Stimulated activated CD8-positive, alpha-beta memory T cell treated with anti-CD3 and anti-CD28 coated beads, Interleukin-7, amount 100 ng/mL, for 48 hours (primary cell): Measurements from ENCODE around the gene PCP4L1.

Source experiments
- DNase-seq, 2 donors: peaks; one replicate each; pipeline ENCODE4 v3.0.0-alpha.2; 2020; ENCODE audit warnings: low read depth in 1 of 2; ENCODE audit errors: extremely low read depth in 1 of 2

The PCP4L1 gene

DNA sequence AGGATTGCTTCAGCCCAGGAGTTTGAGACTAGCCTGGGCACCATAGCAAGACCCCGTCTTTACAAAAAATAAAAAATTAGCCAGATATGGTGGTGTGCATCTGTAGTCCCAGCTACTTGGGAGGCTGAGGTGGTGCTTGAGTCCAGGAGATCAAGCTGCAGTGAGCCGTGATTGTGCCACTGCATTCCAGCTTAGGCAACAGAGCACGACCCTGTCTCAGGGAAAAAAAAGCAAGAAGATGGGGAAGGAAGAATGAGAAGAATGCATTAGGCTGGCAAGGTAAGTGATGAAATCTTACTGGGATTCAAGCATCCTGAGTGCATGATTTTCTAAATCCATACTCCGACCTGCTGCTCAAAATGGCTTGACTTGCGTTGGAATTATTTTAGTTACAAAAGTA is 6.8 kb downstream of the PCP4L1 start:
- no peak for DNase-seq

DNA sequence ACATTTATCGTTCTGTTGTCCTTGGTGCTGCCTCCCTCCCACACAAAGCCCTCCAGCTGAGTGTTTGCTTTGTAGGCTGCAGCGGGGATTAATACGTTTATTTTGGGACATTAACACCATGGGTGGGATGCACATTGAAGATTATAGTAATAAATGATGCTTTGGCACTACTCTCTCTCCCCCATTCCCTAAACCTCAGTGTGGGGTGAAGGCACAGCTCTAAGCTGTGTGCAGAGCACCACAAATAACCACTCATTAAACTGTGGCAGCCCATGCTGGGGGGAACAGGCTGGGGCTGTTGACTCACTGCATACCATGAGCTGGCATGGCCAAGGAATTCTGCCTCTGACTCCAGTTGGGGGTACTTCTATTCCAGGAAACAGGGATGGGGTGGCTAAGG is 7.7 kb downstream of the PCP4L1 start:
- no peak for DNase-seq

DNA sequence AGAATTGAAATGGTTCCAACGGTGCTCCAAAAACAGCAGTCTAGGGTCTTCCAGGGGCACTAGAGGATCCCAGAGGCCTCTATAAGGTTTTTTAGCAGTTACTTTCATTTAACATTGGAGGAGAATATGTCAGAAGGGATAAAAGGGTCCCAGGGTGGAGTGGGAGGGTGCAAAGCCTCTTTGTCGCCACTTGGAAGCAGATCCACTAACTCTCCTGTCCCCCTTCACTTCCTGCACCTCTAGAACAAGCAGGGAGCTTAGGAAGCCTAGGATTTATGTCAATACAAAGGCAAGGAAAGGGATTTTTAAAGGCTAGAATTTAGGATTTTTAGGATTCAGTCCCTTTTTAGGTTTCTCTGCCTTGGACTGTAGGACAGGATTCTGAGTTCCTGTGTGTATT is 8.3 kb downstream of the PCP4L1 start:
- DNase-seq = no peak

DNA sequence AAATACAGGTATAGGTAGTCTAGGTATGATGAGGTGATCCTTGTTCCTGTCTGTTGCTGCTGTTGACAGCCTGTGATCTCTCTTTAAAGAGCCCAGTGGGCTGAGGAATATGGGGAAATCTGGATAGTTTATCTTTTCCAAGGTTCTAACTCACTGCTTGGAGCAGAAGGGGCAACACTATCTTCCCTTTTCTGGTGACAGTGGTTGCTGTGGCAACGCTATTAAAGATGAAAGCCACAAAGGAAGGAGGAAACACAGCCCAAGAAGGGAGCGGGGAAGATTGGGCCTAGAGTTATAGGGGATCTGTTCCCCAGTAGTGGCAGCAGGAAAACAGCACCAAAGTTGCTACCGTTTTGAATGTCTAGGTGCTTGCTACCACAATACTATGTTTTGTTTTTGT is 8.8 kb downstream of the PCP4L1 start:
- DNase-seq = no peak

DNA sequence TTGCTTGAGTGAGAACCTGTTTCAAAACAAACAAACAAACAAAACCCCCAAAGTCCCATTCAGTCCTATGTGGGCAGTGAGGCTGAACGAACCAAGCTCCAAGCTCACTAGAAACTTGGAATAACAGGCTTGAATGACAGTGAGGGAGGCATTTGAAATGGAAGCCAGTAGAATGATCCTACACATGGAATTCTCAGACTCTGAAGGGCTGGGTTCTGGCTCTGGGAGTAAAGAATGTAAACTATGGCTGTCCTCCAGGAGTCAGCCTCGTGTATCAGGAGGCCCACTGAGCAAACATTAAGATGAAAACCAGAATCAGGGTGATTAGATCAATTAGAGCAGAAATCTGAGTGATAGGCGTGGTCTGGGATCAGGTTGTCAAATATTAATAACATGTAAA is 14.9 kb downstream of the PCP4L1 start:
- DNase-seq = no peak

DNA sequence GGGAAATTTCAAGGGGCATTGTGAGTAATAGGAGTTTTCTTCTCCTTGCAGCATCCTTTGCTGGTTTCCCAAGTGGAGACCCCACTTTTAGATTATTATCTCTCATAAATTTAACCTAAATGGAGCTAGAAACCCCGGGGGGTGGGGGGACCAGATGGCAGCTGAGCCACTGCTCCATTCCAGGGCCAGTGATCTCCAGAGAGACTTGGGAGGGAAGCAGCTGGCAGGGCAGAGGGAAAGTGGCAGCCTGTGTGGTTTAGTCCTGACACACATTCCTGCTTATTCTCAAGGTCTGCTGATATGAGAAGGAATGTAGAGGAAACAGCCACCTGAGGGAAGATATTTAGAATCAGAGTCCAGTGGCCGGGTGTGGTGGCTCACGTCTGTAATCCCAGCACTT is 16.3 kb downstream of the PCP4L1 start:
- DNase-seq = no peak

DNA sequence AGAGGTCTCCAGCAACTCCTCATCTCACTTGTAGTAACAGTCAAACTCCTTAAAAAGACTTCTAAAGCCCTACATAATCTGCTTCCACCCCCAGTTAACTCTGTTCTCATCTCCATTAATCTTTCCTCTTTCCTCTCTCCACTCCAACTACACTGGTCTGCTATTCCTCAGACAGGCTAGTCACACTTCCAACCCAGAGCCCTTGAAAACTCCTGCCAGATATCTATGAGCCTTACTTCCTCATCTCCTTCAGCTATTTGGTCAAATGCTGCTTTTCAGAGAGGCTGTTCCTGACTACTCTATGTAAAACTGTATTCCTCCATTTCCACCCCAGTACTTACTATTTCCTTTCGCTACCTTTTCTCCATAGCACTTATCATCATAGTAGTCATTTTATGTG is 24.4 kb downstream of the PCP4L1 start:
- DNase-seq = no peak

DNA sequence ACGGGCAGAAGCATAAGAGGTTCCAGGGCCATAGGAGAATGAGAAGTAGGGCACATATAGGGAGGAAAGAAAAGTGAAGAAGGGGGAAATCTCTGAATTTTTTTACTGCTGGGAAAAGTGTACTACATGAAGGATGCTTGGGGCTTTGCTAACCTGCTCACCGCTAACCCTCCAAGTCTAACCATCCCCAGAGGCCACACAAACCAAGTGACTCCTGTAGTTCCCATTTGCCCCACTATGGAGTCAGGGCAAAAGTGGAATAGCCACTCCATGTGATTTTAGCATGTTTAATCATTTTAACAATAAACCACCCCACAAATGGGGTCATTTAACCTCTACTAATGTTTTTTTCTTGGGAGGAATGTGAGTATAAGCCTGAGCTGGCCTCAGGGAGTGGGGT is 26.6 kb downstream of the PCP4L1 start:
- DNase-seq = no peak

DNA sequence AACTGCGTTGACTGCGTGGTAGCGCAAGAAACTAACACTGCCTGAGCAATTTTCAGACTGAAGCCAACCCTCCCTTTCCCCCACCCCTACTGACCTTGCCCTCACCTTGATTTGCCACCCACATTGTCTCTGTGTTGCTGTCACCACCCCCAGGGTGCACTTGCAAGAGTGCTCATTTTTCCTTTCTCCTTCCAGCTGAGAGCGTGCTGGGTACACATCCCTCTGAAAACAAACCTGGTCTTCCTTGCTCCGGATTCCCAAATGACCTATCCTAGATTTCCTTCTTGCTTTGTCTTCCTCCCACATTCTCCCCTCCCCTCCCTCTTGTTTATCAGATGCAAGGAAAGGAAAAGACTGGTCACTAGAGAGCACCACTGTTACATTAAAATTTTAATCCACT is 27.0 kb downstream of the PCP4L1 start:
- DNase-seq = no peak

DNA sequence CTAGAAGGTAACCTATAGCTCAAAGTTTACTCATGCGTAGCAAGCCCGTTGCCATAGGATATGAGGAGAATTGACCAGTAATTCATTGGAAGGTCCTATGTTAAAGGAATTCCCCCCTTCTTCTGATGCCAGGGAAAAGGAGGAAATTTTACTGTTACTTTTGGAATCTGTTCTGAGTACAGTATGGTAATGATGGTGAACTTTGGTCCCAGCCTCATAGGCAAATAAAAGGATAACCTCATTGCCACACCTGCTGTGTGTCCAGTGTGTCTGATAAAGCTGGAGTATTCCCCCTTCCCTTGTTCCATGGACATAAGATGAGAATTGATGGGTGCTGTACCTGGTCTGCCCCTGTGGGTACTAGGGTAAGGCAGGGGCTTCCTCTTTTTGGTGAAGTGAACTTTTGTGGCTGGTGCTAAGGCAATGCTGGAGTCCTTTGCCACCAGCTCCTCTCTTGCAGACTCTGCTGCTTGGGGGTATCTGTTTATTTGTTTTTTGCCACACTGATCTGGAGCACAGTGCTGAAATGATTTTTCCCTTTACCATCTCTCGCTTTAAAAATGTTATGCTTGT is 29.0 kb downstream of the PCP4L1 start:
- no peak for DNase-seq

DNA sequence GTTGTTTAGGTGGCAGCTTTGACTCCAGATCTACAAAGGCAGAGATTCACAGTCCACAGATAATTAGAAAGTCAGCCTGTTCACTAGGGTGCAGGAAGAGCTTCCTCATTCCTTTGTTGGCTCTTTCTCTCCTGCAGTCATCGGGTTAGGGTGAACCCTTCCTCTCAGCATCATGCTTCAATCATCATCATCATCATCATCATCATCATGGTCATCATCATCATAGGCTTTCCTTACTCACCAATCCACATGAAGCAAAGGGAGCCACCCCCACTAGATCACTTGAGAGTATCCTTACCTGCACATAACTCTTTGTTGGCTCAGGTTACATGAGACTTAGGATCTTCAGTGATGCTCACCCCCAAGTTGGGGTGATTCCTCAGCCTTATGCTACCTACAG is 32.2 kb downstream of the PCP4L1 start:
- DNase-seq = no peak

DNA sequence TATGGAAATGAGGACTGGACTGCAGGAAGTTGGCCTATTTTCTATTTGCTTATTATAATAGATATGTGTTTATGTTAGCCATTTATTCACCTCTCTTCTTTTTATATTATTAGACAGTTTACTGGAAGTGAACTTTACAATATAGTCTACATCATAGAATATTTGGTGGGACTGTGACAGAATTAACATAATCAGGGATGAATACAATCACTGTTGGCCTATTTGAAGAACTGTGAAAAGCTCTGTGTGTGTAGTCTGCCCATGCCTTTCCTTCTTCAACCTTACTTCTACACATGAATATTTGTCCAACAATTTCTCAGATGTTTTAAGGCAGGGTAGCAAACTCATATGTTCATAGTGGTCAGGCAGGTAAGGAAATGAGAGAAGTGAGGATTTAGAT is 38.9 kb downstream of the PCP4L1 start:
- no peak for DNase-seq

DNA sequence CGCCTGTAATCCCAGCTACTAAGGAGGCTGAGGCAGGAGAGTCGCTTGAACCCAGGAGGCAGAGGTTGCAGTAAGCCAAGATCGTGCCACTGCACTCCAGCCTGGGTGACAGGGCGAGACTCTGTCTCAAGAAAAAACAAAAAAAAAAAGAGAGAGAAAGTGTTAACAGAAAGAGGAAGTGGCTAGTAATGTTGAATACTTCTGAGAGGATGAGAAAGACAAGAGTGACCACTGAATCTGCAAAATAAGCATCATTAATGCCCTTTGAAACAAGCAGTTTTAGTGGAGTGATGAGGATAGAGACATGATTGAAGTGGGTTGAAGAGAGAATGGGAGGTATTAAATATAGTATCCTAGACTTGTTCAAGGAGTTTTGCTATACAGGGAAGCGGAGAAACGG is 39.6 kb downstream of the PCP4L1 start:
- DNase-seq = no peak

DNA sequence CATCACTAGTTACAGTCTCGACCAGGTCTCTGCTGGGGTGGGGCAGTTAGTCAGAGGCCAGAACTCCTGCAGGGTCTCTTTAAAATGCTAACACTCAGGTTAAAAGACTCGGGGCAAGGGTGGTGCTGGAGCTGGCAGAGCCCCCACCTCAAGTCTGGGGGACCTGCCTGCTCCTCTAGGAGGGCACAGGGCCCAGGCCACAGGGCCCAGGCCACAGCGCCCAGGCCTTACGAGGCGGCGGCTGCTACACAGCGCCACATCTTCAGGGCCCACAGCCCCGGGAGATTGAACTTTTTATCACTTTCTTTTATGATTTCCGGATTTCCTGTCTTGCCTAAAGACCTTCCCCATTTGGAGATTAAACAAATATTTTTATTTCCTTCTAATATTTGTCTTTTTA is 40.8 kb downstream of the PCP4L1 start:
- DNase-seq = no peak

DNA sequence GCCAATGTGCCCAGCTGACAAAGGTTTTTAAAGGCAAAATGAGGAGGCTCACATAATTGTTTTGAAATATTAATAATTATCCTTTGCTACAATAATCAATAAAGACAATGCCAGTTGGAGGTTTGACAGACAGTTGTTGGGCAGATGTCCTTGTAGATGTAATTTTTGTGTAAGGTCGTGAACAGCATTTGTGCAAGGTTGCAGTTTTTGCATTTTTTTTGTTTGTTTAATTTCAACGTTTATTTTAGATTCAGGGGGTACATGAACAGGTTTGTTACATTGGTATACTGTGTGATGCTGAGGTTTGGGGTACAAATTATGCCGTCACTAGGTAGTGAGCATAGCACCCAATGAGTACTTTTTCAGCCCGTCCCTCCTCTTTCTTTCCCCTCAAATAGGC is 41.9 kb downstream of the PCP4L1 start:
- no peak for DNase-seq

DNA sequence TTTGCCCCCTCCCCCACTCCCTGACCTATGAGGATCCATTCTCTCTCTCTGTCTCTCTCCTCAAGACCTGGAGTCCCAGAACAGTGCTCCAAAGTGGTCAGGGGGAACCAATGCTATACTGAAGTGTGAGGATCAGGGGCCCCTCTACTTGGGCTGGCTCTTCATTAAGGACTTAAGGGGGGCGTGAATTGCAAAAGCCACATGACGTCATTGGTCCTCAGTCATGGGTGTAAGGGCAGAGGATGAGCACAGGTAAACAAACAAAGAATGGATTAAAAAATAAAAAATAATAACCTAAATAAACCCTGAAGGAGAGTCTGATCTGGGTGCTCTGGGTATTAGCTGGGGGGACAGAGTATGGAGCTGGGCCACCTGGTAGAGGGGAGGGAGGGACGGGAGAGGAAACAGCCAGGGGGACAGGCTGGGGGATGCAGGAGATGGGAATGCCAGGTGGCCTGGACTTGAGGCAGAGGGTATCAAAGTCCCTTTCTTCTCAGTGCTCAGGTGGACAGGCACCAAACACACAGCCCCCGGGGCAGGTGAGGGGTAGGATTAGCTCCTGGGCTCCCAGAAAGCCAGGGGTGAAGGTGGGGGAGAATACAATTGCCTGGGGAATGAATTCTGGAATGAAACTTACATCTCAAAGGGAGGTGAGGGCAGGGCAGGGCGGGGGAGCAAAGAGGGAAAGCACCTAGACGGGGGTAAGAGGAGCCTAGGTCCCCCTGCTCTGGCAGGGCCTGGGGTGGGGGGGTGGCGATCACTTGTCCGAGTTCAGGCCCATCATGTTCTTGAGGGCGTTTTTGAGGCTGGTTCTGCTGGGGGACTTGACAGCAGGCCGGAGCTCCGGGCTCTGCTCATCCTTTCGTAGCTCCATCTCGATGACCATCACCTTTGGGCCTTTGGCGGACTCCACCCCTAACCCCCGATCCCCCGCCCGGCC is 46.7 kb downstream of the PCP4L1 start:
- no peak for DNase-seq

DNA sequence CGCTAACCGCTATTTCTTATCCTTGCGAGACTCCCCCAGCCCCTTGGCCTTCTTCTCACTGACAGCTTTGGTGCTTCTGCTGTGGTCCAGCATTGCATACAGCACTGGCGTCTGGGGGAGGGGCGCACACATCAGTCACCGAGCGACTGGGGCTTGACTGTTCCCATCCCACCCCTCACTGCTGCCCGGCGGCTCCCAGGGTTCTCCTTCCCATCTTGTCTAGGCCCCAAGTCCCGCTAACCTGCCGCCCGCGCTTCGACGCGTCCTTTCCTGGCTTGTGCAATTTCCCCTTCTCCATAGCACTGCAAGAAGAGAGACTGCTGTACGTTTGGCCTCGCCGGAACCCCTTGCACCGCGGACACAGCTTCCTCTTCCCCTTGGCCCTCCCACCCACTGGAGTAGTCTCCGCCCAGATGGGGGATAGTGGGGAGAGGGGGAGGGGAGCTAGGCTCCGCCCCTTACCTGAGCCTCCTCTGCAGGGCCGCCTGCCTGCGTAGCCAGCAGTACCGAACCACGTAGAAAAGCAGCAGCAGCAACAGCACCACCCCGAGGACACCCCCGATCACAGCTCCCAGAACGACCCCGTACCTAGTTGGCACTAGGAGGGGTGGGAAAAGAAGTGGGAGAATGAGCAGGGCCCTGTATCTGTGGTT is 47.4 kb downstream of the PCP4L1 start:
- DNase-seq = peak; percentile 67 to 81

DNA sequence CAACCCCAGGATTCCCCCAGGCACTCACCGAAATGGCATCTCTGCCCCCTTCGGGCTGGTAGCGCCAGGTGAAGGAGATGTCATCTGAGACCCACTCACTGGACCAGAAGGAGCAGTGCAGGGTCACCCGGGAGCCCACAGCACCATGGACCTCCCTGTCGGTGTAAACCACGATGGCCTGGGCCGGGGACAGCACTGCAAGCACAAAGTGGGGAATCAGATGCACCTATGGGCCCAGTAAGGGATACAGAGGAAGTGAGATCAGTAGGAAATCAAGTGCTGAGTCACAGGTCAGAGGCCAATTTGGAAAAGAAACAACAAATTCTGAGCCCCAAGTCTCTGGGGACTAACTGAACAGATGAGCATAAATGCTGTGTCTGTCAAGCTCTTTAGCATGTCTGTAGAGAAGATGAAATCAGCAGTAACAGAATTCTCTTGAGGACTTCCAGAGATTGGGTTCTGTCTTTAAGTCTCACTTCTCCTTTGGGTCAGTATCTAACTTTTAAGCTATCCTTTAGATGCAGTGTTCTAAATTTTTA is 48.8 kb downstream of the PCP4L1 start:
- DNase-seq = no peak

DNA sequence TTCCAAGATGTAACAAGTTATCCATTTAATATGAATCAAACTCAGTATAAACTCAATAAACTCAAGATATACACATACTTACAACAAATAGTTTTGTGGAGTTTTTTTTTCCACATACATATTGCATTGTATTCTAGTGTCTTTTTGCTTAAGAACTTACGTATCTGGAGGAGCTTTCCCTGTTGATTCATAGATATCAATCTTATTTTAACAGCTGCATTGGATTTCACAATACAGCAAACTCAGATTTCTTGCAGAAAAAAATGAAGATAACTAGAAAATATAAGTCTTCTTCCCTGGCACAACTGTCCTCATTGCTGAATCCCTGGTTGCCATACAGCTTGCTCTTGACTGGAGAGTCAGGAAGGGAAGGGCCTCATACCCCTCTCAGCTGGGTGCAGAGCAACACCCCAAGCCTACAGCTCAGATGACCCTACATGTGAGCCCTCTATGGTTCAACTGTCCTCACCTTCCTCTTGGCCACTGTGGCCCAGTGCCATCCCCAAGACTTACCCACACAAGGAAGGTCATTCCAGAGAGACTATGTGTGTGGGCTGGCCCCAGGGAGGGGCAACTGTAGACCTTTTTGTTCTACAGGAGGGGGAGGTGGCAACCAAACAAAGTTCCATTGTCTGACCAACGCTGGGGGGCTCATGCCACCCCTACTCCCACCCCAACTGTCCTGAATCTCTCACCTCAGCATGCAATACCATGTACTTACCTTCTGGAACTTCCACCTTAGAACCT is 49.5 kb downstream of the PCP4L1 start:
- no peak for DNase-seq

DNA sequence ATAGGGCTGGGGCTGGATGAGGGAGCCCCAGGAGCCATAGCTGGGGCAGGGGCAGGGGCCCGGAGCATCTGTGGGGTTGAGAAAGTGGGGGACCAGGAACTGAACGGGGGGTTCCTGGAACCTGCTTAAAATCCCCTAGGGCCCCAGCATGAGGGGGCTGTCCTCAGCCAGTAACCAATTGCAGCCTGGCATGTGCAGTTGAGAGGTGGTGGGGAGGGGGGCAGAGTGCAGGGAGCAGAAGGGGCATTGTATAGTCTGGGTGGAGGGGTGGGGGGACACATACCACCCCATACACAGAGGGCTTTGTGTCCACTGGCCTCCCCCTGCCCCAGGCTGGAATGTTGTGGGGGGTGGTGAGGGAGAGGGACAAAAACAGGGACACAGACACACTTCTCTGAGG is 51.3 kb downstream of the PCP4L1 start, which contains the start of gene MPZ:
TSS of gene MPZ (minus strand) at position 101 of the 400 bp plus-strand sequence. CDS start at position 38, 63 bp downstream.
- DNase-seq = no peak

DNA sequence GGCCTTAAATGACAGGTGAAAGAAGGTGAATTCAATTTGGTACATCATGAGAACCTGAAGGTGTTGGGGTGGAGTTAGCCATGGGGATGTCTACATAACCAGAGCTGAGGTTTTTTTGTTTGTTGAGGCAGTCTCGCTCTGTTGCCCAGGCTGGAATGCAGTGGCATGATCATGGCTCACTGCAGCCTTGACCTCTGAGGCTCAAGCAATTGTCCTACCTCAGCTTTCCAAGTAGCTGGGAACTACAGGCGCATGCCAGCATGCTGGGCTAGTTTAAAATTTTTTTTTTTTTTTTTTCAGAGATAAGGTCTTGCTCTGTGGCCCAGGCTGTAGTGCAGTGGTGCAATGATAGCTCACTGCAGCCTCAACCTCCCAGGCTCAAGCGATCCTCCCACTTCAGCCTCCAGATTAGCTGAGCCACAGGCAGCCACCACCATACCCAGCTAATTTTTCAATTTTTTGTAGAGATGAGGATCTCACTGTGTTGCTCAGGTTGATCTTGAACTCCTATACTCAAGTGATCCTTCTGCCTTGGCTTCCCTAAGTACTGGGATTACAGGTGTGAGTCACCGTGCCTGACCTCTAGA is 53.1 kb downstream of the PCP4L1 start:
- DNase-seq = no peak
